ENCODE data around the gene ANKMY1. TPM values are rescaled to one million over a fixed set of nuclear protein-coding genes. Genes with fewer than 3 reads are reported as not detected.
A peak's percentile ranks its signal among the peaks of the same experiment; 100 is the strongest.

The ANKMY1 gene
- total and polyA plus RNA-seq, 4 donors, result 7.8 to 27.5 (median 13.4) TPM

GRCh38 chr2:240569523-240569997 lies 11.8 kb upstream of the ANKMY1 start:
- peak overlapping the region; percentile 40 for H3K4me3 ChIP-seq (ENCODE audit: low read depth, low read length)
- no peaks in the 10 kb centered on the region for H3K9me3 ChIP-seq (ENCODE audit: control insufficient read depth, insufficient read depth, low read length)
- H3K27ac ChIP-seq (ENCODE audit: low read depth, low read length), result no peak overlapping the region
- 87% methylated on average over 8 of the region's 9 CpGs for WGBS (ENCODE audit: insufficient coverage)
- no peaks in the 10 kb centered on the region for H3K27me3 ChIP-seq (ENCODE audit: control insufficient read depth, insufficient read depth, low read length)
- peaks cover 53% of the 10 kb centered on the region for H3K4me1 ChIP-seq (ENCODE audit: control insufficient read depth, insufficient read depth, low read length)
- DNase-seq (ENCODE audit: low read depth in 4 of 6, low spot score in 6 of 6), result no peak
- H3K36me3 ChIP-seq (ENCODE audit: control insufficient read depth, insufficient read depth, low read length), result peaks cover 57% of the 10 kb centered on the region

GRCh38 chr2:240568678-240569522 lies 11.1 kb upstream of the ANKMY1 start:
- DNase-seq (ENCODE audit: low read depth in 4 of 6, low spot score in 6 of 6), result peak in 4 of 6 donors; percentile 45 to 92 (median 78)
- Histone ChIP-seq H3K36me3 (ENCODE audit: control insufficient read depth, insufficient read depth, low read length) (peaks cover 56% of the 10 kb centered on the region), H3K4me1 (ENCODE audit: control insufficient read depth, insufficient read depth, low read length) (peaks cover 53% of the 10 kb centered on the region), H3K9me3 (ENCODE audit: control insufficient read depth, insufficient read depth, low read length) (no peaks in the 10 kb centered on the region), H3K27me3 (ENCODE audit: control insufficient read depth, insufficient read depth, low read length) (no peaks in the 10 kb centered on the region), H3K27ac (ENCODE audit: low read depth, low read length) (no peak overlapping the region), H3K4me3 (ENCODE audit: low read depth, low read length) (peak overlapping the region; percentile 40)
- 2% methylated on average over 92 of the region's 93 CpGs for WGBS (ENCODE audit: insufficient coverage)

GRCh38 chr2:240567872-240568677 lies 10.3 kb upstream of the ANKMY1 start, which contains the start of gene RNPEPL1:
Gene RNPEPL1 (plus strand): TSS chr2:240568484. CDS start chr2:240568587, 103 bp downstream.
- peak in 2 of 6 donors; percentile 70 to 75 for DNase-seq (ENCODE audit: low read depth in 4 of 6, low spot score in 6 of 6)
- Histone ChIP-seq H3K4me1 (ENCODE audit: control insufficient read depth, insufficient read depth, low read length) (peaks cover 53% of the 10 kb centered on the region), H3K27ac (ENCODE audit: low read depth, low read length) (peak within 1 kb of the TSS; percentile 64), H3K9me3 (ENCODE audit: control insufficient read depth, insufficient read depth, low read length) (no peaks in the 10 kb centered on the region), H3K36me3 (ENCODE audit: control insufficient read depth, insufficient read depth, low read length) (peaks cover 51% of the 10 kb centered on the region), H3K27me3 (ENCODE audit: control insufficient read depth, insufficient read depth, low read length) (no peaks in the 10 kb centered on the region), H3K4me3 (ENCODE audit: low read depth, low read length) (peak within 1 kb of the TSS; percentile 73)
- under 1% methylated on average over 106 of the region's 106 CpGs for WGBS (ENCODE audit: insufficient coverage)

GRCh38 chr2:240567137-240567871 lies 9.5 kb upstream of the ANKMY1 start:
- peaks cover 45% of the 10 kb centered on the region for H3K36me3 ChIP-seq (ENCODE audit: control insufficient read depth, insufficient read depth, low read length)
- H3K9me3 ChIP-seq (ENCODE audit: control insufficient read depth, insufficient read depth, low read length), result no peaks in the 10 kb centered on the region
- no peak for DNase-seq (ENCODE audit: low read depth in 4 of 6, low spot score in 6 of 6)
- 47% methylated on average over 22 of the region's 26 CpGs for WGBS (ENCODE audit: insufficient coverage)
- H3K4me1 ChIP-seq (ENCODE audit: control insufficient read depth, insufficient read depth, low read length), result peaks cover 53% of the 10 kb centered on the region
- peak overlapping the region; percentile 73 for H3K4me3 ChIP-seq (ENCODE audit: low read depth, low read length)
- no peaks in the 10 kb centered on the region for H3K27me3 ChIP-seq (ENCODE audit: control insufficient read depth, insufficient read depth, low read length)
- peak overlapping the region; percentile 64 for H3K27ac ChIP-seq (ENCODE audit: low read depth, low read length)

- Histone ChIP-seq H3K36me3 (ENCODE audit: control insufficient read depth, insufficient read depth, low read length) (peaks cover 36% of the 10 kb centered on the region), H3K27me3 (ENCODE audit: control insufficient read depth, insufficient read depth, low read length) (no peaks in the 10 kb centered on the region), H3K9me3 (ENCODE audit: control insufficient read depth, insufficient read depth, low read length) (no peaks in the 10 kb centered on the region), H3K27ac (ENCODE audit: low read depth, low read length) (peak overlapping the region; percentile 57), H3K4me3 (ENCODE audit: low read depth, low read length) (peak overlapping the region; percentile 16), H3K4me1 (ENCODE audit: control insufficient read depth, insufficient read depth, low read length) (peaks cover 54% of the 10 kb centered on the region)
- DNase-seq (ENCODE audit: low read depth in 4 of 6, low spot score in 6 of 6), result peak in 3 of 6 donors; percentile 45 to 88 (median 83)
- WGBS (ENCODE audit: insufficient coverage), result 11% methylated on average over 51 of the region's 53 CpGs
Observed at GRCh38 chr2:240566203-240567136, 8.7 kb upstream of the ANKMY1 start.

- DNase-seq (ENCODE audit: low read depth in 4 of 6, low spot score in 6 of 6), result no peak
- H3K9me3 ChIP-seq (ENCODE audit: control insufficient read depth, insufficient read depth, low read length), result no peaks in the 10 kb centered on the region
- no peak overlapping the region for H3K4me3 ChIP-seq (ENCODE audit: low read depth, low read length)
- H3K4me1 ChIP-seq (ENCODE audit: control insufficient read depth, insufficient read depth, low read length), result peaks cover 50% of the 10 kb centered on the region
- 81% methylated on average over 23 of the region's 26 CpGs for WGBS (ENCODE audit: insufficient coverage)
- H3K27ac ChIP-seq (ENCODE audit: low read depth, low read length), result peak overlapping the region; percentile 57
- no peaks in the 10 kb centered on the region for H3K27me3 ChIP-seq (ENCODE audit: control insufficient read depth, insufficient read depth, low read length)
- peaks cover 27% of the 10 kb centered on the region for H3K36me3 ChIP-seq (ENCODE audit: control insufficient read depth, insufficient read depth, low read length)
Observed at GRCh38 chr2:240565333-240566202, 7.8 kb upstream of the ANKMY1 start.

- no peak overlapping the region for H3K4me3 ChIP-seq (ENCODE audit: low read depth, low read length)
- peaks cover 19% of the 10 kb centered on the region for H3K36me3 ChIP-seq (ENCODE audit: control insufficient read depth, insufficient read depth, low read length)
- DNase-seq (ENCODE audit: low read depth in 4 of 6, low spot score in 6 of 6), result no peak
- H3K4me1 ChIP-seq (ENCODE audit: control insufficient read depth, insufficient read depth, low read length), result peaks cover 41% of the 10 kb centered on the region
- no peak overlapping the region for H3K27ac ChIP-seq (ENCODE audit: low read depth, low read length)
- H3K9me3 ChIP-seq (ENCODE audit: control insufficient read depth, insufficient read depth, low read length), result no peaks in the 10 kb centered on the region
- H3K27me3 ChIP-seq (ENCODE audit: control insufficient read depth, insufficient read depth, low read length), result no peaks in the 10 kb centered on the region
- WGBS (ENCODE audit: insufficient coverage), result 90% methylated on average over 4 of the region's 10 CpGs
Observed at GRCh38 chr2:240564561-240565332, 7.0 kb upstream of the ANKMY1 start.

All from spinal cord (tissue), 10 donors.